K562 (cell line): ENCODE results near the gene DNAJC11. TPM values are rescaled to one million over a fixed set of nuclear protein-coding genes. Genes with fewer than 3 reads are reported as not detected.

Experiments used
- ATAC-seq: fragments of 200-7000 bp; cut with Tn5 transposase; 3 replicates; pipeline ENCODE4 v1.9.1; 2020; ENCODE audit warnings: moderate library complexity
- BruUV-seq: library from RNA; stranded (reverse); fragments of 400-500 nt; replicated peaks from 2 replicates; lab custom pipeline; 2021; lab: Mats Ljungman, UMichigan
- CTCF ChIA-PET: fragments of 300-600 bp; formaldehyde crosslinking; extraction: SDS; loops from one replicate; lab custom pipeline; 2021; ENCODE audit warnings: low intra/inter-chr PET ratio; lab: Yijun Ruan, JAX
- POLR2A ChIA-PET: fragments of 300-600, 350-650 bp; sonication (Branson Sonifier 250); formaldehyde crosslinking; extraction: SDS; loops from one replicate; lab custom pipeline; 2021; ENCODE audit warnings: antibody characterized with exemption, inconsistent platforms; lab: Yijun Ruan, JAX
- DNase-seq, 4 experiments: peaks; one replicate each; pipeline versions ENCODE4 v3.0.0 to v3.0.0-alpha.2; 2011 to 2018; ENCODE audit warnings: low spot score in 3 of 4, mixed read lengths in 3 of 4; ENCODE audit errors: extremely low read depth in 1 of 4
- FAIRE-seq: peaks from 2 replicates; lab custom pipeline; 2011; peaks lifted over from hg19 to GRCh38; lab: Jason Lieb, UNC
- H2AFZ ChIP-seq: 2 replicates; pipeline ENCODE4 v1.6.0; 2011; ENCODE audit warnings: low read depth, low read length, control low read depth, inconsistent platforms
- H3K27ac ChIP-seq: fragments of 200-600 bp; 3 replicates; pipeline ENCODE4 v1.8.0; 2011; ENCODE audit warnings: low read depth, mild to moderate bottlenecking, control low read depth, inconsistent platforms, low read length, moderate library complexity, mixed read lengths; ENCODE audit errors: extremely low read depth
- H3K27me3 ChIP-seq, 2 experiments: fragments of 300-600 bp in 1 of 2; 2 replicates in 1 of 2; 3 replicates in 1 of 2; pipeline versions ENCODE4 v1.6.0 to v1.8.0; 2011; ENCODE audit warnings: inconsistent platforms in 2 of 2, low read length in 2 of 2, mild to moderate bottlenecking in 1 of 2, mixed read lengths in 1 of 2, moderate library complexity in 1 of 2; ENCODE audit not compliant: control insufficient read depth in 2 of 2, insufficient read depth in 2 of 2
- H3K36me3 ChIP-seq: fragments of 300-600 bp; 3 replicates; pipeline ENCODE4 v1.8.0; 2011; ENCODE audit warnings: mild to moderate bottlenecking, low read length, inconsistent platforms; ENCODE audit not compliant: control insufficient read depth, insufficient read depth
- H3K4me1 ChIP-seq, 2 experiments: fragments of 200-600 bp in 1 of 2; replicated peaks in 1 of 2; 2 replicates in 1 of 2; 3 replicates in 1 of 2; pipeline versions ENCODE4 v1.5.1 to v1.8.0; 2011; ENCODE audit warnings: inconsistent platforms in 2 of 2, low read length in 2 of 2, mild to moderate bottlenecking in 1 of 2, mixed read lengths in 1 of 2, moderate library complexity in 1 of 2; ENCODE audit not compliant: control insufficient read depth in 2 of 2, insufficient read depth in 2 of 2
- H3K4me2 ChIP-seq: 2 replicates; pipeline ENCODE4 v1.6.1; 2011; ENCODE audit warnings: low read length, control low read depth, inconsistent platforms, mixed read lengths; ENCODE audit not compliant: insufficient read depth
- H3K4me3 ChIP-seq: fragments of 200-600 bp; sonication (generic), shearing (Covaris generic); 2 replicates; pipeline ENCODE4 v1.5.1; 2016; ENCODE audit warnings: control low read depth, inconsistent platforms
- H3K79me2 ChIP-seq: fragments of 200-600 bp; 3 replicates; pipeline ENCODE4 v1.8.0; 2011; ENCODE audit warnings: low read length, inconsistent platforms; ENCODE audit not compliant: control insufficient read depth, insufficient read depth
- H3K9ac ChIP-seq, 2 experiments: 2 replicates each; pipeline versions ENCODE4 v1.6.0 to v1.6.1; 2011; ENCODE audit warnings: low read depth in 2 of 2, low read length in 2 of 2, control low read depth in 1 of 2, inconsistent platforms in 1 of 2, mild to moderate bottlenecking in 1 of 2, mixed read lengths in 1 of 2; ENCODE audit not compliant: insufficient read depth in 1 of 2
- H3K9me1 ChIP-seq: one replicate; pipeline ENCODE4 v1.6.0; 2011; ENCODE audit warnings: inconsistent platforms, mild to moderate bottlenecking, low read length, moderate library complexity; ENCODE audit not compliant: control insufficient read depth, insufficient read depth
- H3K9me3 ChIP-seq: replicated peaks from 2 replicates; pipeline ENCODE4 v1.5.1; 2011; ENCODE audit warnings: low read depth, low read length, inconsistent platforms; ENCODE audit not compliant: control insufficient read depth, insufficient read depth
- H4K20me1 ChIP-seq: replicated peaks from 2 replicates; pipeline ENCODE4 v1.6.1; 2011; ENCODE audit warnings: low read length, inconsistent platforms, mixed read lengths; ENCODE audit not compliant: control insufficient read depth, insufficient read depth
- FOXK2 ChIP-seq, 2 experiments: fragments of 450-650 bp; IDR thresholded peaks in 1 of 2; conservative IDR thresholded peaks in 1 of 2; 2 replicates each; pipeline ENCODE4 v1.6.1; 2016; ENCODE audit warnings: low read depth in 2 of 2, mild to moderate bottlenecking in 1 of 2
- GATAD2B ChIP-seq: fragments of 450-650 bp; IDR thresholded peaks from 2 replicates; pipeline ENCODE4 v1.6.1; 2017; ENCODE audit warnings: mild to moderate bottlenecking, borderline replicate concordance
- GTF2A2 ChIP-seq: IDR thresholded peaks from 2 replicates; pipeline ENCODE4 v1.6.1; 2016; ENCODE audit warnings: mild to moderate bottlenecking, missing genetic modification characterization, missing compliant biosample characterization
- MTF1 ChIP-seq: fragments of 250-450 bp; sonication (Bioruptor Pico); IDR thresholded peaks from 2 replicates; pipeline ENCODE4 v1.9.0; 2021; ENCODE audit warnings: moderate library complexity, mild to moderate bottlenecking, inconsistent platforms, borderline replicate concordance
- NCOR1 ChIP-seq: fragments of 450-650 bp; IDR thresholded peaks from 2 replicates; pipeline ENCODE4 v1.6.1; 2016; ENCODE audit warnings: mild to moderate bottlenecking, moderate library complexity
- PHF20 ChIP-seq: fragments of 450-650 bp; IDR thresholded peaks from 2 replicates; pipeline ENCODE4 v1.6.1; 2018; ENCODE audit not compliant: partially characterized antibody
- PURB ChIP-seq: sonication (generic); formaldehyde crosslinking; IDR thresholded peaks from 2 replicates; pipeline ENCODE4 v1.9.0; 2021; ENCODE audit warnings: low read depth, mild to moderate bottlenecking, missing genetic modification reagents
- SIN3A ChIP-seq, 2 experiments: fragments of 150-350 bp in 1 of 2; IDR thresholded peaks; 2 replicates each; pipeline ENCODE4 v1.6.1; 2011 to 2016; ENCODE audit warnings: borderline replicate concordance in 2 of 2, low read depth in 2 of 2, low read length in 2 of 2, mild to moderate bottlenecking in 2 of 2, moderate library complexity in 2 of 2; ENCODE audit not compliant: control insufficient read depth in 1 of 2
- TCF3 ChIP-seq: sonication (generic); formaldehyde crosslinking; IDR thresholded peaks from 2 replicates; pipeline ENCODE4 v1.4.0; 2020; ENCODE audit warnings: mild to moderate bottlenecking, missing genetic modification reagents
- ZNF232 ChIP-seq: sonication (generic); formaldehyde crosslinking; IDR thresholded peaks from 2 replicates; pipeline ENCODE4 v1.8.0; 2022; ENCODE audit warnings: mild to moderate bottlenecking, missing genetic modification reagents
- WGBS: fragments of 100-300 bp; shearing (Covaris generic); methylation state at CpG from one replicate; pipeline ENCODE4 v1.1.6; 2016; ENCODE audit warnings: low coverage, mixed read lengths; ENCODE audit not compliant: insufficient coverage; ENCODE audit errors: missing lambda C conversion rate; 5-methylcytosine and 5-hydroxymethylcytosine counted together
- in situ Hi-C: fragments of 300-500 bp; cut with MboI; formaldehyde crosslinking; loops from 4 replicates; pipeline ENCODE4 v1.15.0; 2018; ENCODE audit warnings: inconsistent platforms, mixed read lengths
- intact Hi-C: fragments of 100-400 bp; cut with micrococcal nuclease; formaldehyde crosslinking; loops from 2 replicates; pipeline ENCODE4 v1.14.2; 2022
- polyA plus RNA-seq, 8 experiments: library from polyadenylated mRNA; depleted of rRNA in 4 of 8; stranded (reverse) in 5 of 8; unstranded in 3 of 8; fragments of >200 nt; fragmentation: Nextera tagmentation in 2 of 8; fragmentation: Illumina TruSeq in 1 of 8; extraction: Ambion mirVana in 2 of 8; extraction: Trizol in 1 of 8; gene quantifications; 2 replicates each; pipeline versions ENCODE4 v1.2.1 to v1.2.3, GENCODE V29; 2011 to 2014; ENCODE audit warnings: inconsistent platforms in 1 of 8, missing spikeins in 1 of 8
- total RNA-seq, 7 experiments: library from RNA; depleted of rRNA in 6 of 7; stranded (reverse); fragments of >200 nt in 6 of 7; fragmentation: Illumina TruSeq in 2 of 7; extraction: Trizol in 2 of 7; gene quantifications; 2 replicates each; pipeline versions ENCODE4 v1.2.1 to v1.2.3, GENCODE V29; 2011 to 2021; ENCODE audit warnings: low replicate concordance in 1 of 7
- TF ChIP-seq, protein P1 (sequence below): fragments of 250-450 bp; sonication (Bioruptor Pico); IDR thresholded peaks from 2 replicates; pipeline ENCODE4 v1.9.0; 2021; ENCODE audit warnings: mild to moderate bottlenecking
- TF ChIP-seq, protein P2 (sequence below): sonication (generic); formaldehyde crosslinking; IDR thresholded peaks from 2 replicates; pipeline ENCODE4 v1.8.0; 2022; ENCODE audit warnings: mild to moderate bottlenecking, missing genetic modification reagents
- TF ChIP-seq, protein P3 (sequence below): fragments of 250-450 bp; sonication (Bioruptor Pico); IDR thresholded peaks from 2 replicates; pipeline ENCODE4 v1.4.0; 2020
- TF ChIP-seq, protein P4 (sequence below): sonication (generic); formaldehyde crosslinking; IDR thresholded peaks from 2 replicates; pipeline ENCODE4 v1.8.0; 2022; ENCODE audit warnings: missing genetic modification reagents, mild to moderate bottlenecking, borderline replicate concordance

Gene DNAJC11
- total and polyA plus RNA-seq, 9 of the 15 experiments (the other 6 are each of a cell fraction or from before 2014, with no cell fraction given): 14.1 to 123 (median 76.6) TPM

DNA sequence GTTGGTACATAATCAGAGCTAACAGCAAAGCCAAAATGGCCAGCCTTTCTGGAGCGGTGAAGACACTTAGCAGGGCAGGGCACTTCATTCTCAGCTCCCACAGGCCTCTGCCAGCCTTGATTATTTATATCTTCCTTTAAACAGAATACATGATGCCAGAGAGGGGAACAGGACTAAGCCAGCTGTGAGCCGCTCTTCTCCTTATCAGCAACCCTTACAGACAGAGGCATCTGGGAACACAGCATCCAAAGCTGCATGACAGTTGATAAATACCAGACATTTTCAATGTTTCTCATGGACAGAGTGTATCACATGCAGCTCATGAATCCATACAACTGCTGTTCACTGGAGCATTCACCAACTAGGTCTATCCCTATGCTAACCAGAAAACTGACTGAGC, 29.1 kb downstream of the DNAJC11 start:
- no peaks in the 10 kb centered on the region for H3K27me3 ChIP-seq
- H3K4me1 ChIP-seq: no peaks in the 10 kb centered on the region; a peak in 3 of 5 replicates
- H3K9me3 ChIP-seq: no peaks in the 10 kb centered on the region
- H3K27ac ChIP-seq: no peak overlapping the region
- ChIA-PET CTCF (no interaction called here), POLR2A (interaction anchor here (0.6 to 1.6 kb wide), 7 partner anchors 10 to 234 kb away, joined by 3 to 6 read pairs (median 3); partner anchors contain the start of gene DNAJC11)
- DNase-seq (peak in 1 of 4 experiments; percentile 13), ATAC-seq (no peak), FAIRE-seq (no peak)
- no peak overlapping the region for H2AFZ ChIP-seq
- no peak overlapping the region; a peak in 1 of 4 replicates for H3K9ac ChIP-seq
- no peak overlapping the region for H3K4me2 ChIP-seq
- in situ Hi-C loops: no loop called here
- H3K9me1 ChIP-seq: no peaks in the 10 kb centered on the region
- H3K4me3 ChIP-seq: no peak overlapping the region
- intact Hi-C loops: no loop called here
- H3K79me2 ChIP-seq: peaks cover 16% of the 10 kb centered on the region; the same call in 2 of the 3 replicates
- no TSS peak for BruUV-seq
- peaks cover 82% of the 10 kb centered on the region for H3K36me3 ChIP-seq
- 88% methylated on average over 2 of the region's 2 CpGs for WGBS
- no peaks in the 10 kb centered on the region for H4K20me1 ChIP-seq
- TF ChIP-seq MTF1 (CRISPR knock-in tag) (no peak), PURB (CRISPR knock-in tag) (no peak), FOXK2 (conservative IDR thresholded peaks at IDR 0.05 in 1 of 2, IDR thresholded peaks at IDR 0.05 in 1 of 2; ENCODE audit: low read depth in 2 of 2) (no peak), NCOR1 (peak; percentile 47), GATAD2B (no peak), SIN3A (IDR thresholded peaks at IDR 0.05; ENCODE audit: borderline replicate concordance in 2 of 2, control insufficient read depth in 1 of 2, low read depth in 2 of 2, low read length in 2 of 2) (no peak), TCF3 (CRISPR knock-in tag) (peak; percentile 48; the same call in 1 of the 2 replicates), GTF2A2 (tag) (no peak), PHF20 (no peak), ZNF232 (CRISPR knock-in tag) (no peak)
- TF ChIP-seq, protein P1, sequence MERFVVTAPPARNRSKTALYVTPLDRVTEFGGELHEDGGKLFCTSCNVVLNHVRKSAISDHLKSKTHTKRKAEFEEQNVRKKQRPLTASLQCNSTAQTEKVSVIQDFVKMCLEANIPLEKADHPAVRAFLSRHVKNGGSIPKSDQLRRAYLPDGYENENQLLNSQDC (CRISPR knock-in tag): no peak
- TF ChIP-seq, protein P2, sequence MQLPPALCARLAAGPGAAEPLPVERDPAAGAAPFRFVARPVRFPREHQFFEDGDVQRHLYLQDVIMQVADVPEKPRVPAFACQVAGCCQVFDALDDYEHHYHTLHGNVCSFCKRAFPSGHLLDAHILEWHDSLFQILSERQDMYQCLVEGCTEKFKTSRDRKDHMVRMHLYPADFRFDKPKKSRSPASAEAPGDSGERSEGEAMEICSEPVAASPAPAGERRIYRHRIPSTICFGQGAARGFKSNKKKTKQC (CRISPR knock-in tag): no peak
- TF ChIP-seq, protein P3, sequence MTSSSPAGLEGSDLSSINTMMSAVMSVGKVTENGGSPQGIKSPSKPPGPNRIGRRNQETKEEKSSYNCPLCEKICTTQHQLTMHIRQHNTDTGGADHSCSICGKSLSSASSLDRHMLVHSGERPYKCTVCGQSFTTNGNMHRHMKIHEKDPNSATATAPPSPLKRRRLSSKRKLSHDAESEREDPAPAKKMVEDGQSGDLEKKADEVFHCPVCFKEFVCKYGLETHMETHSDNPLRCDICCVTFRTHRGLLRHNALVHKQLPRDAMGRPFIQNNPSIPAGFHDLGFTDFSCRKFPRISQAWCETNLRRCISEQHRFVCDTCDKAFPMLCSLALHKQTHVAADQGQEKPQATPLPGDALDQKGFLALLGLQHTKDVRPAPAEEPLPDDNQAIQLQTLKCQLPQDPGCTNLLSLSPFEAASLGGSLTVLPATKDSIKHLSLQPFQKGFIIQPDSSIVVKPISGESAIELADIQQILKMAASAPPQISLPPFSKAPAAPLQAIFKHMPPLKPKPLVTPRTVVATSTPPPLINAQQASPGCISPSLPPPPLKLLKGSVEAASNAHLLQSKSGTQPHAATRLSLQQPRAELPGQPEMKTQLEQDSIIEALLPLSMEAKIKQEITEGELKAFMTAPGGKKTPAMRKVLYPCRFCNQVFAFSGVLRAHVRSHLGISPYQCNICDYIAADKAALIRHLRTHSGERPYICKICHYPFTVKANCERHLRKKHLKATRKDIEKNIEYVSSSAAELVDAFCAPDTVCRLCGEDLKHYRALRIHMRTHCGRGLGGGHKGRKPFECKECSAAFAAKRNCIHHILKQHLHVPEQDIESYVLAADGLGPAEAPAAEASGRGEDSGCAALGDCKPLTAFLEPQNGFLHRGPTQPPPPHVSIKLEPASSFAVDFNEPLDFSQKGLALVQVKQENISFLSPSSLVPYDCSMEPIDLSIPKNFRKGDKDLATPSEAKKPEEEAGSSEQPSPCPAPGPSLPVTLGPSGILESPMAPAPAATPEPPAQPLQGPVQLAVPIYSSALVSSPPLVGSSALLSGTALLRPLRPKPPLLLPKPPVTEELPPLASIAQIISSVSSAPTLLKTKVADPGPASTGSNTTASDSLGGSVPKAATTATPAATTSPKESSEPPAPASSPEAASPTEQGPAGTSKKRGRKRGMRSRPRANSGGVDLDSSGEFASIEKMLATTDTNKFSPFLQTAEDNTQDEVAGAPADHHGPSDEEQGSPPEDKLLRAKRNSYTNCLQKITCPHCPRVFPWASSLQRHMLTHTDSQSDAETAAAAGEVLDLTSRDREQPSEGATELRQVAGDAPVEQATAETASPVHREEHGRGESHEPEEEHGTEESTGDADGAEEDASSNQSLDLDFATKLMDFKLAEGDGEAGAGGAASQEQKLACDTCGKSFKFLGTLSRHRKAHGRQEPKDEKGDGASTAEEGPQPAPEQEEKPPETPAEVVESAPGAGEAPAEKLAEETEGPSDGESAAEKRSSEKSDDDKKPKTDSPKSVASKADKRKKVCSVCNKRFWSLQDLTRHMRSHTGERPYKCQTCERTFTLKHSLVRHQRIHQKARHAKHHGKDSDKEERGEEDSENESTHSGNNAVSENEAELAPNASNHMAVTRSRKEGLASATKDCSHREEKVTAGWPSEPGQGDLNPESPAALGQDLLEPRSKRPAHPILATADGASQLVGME (CRISPR knock-in tag): no peak
- TF ChIP-seq, protein P4, sequence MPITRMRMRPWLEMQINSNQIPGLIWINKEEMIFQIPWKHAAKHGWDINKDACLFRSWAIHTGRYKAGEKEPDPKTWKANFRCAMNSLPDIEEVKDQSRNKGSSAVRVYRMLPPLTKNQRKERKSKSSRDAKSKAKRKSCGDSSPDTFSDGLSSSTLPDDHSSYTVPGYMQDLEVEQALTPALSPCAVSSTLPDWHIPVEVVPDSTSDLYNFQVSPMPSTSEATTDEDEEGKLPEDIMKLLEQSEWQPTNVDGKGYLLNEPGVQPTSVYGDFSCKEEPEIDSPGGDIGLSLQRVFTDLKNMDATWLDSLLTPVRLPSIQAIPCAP (CRISPR knock-in tag): no peak
